Right lobe of liver (tissue), 4 donors: ENCODE measurements around the gene PTPRT.

Experiments
- CTCF ChIP-seq, 4 donors: fragments of 200-600 bp in 3 of 4; fragments of 450-650 bp in 1 of 4; IDR thresholded peaks; one replicate each; pipeline versions ENCODE4 v1.5.1 to v1.8.0; 2016 to 2022; ENCODE audit warnings: antibody characterized with exemption in 4 of 4, mild to moderate bottlenecking in 2 of 4
- POLR2A ChIP-seq: fragments of 450-650 bp; IDR thresholded peaks from one replicate; pipeline ENCODE4 v1.6.1; 2017; ENCODE audit warnings: antibody characterized with exemption, mild to moderate bottlenecking
- donor health status: DM: no; HTN: no; CAD: no.
- donor health status: DM: no; HTN: no; CAD: no.
- donor health status: DM: no; HTN: yes; CAD: no.

GRCh38 chr20:42763015-42763414 lies 426.7 kb downstream of the PTPRT start:
- TF ChIP-seq CTCF (IDR thresholded peaks at IDR 0.05) (no peak), POLR2A (no peak)
